CD4-positive, CD25-positive, alpha-beta regulatory T cell (primary cell): Measurements from ENCODE around the gene STRADB. TPM values are rescaled to one million over a fixed set of nuclear protein-coding genes. Genes with fewer than 3 reads are reported as not detected.
"Not testable (repeated sequence)": the region's sequence is repeated elsewhere in the genome, so short reads cannot be mapped to it uniquely, and the experiment has no call there.

Source experiments
- ATAC-seq, 2 donors: fragments of 150-1000 bp; cut with Tn5 transposase; one replicate each; pipeline ENCODE4 v1.10.0; 2021; ENCODE audit warnings: low read depth in 2 of 2, moderate number of reproducible peaks in 2 of 2, moderate library complexity in 1 of 2
- DNase-seq, 3 donors: peaks; one replicate each; pipeline versions ENCODE4 v3.0.0 to v3.0.0-alpha.2; 2012 to 2022; ENCODE audit warnings: mixed read lengths in 1 of 3
- H3K27ac ChIP-seq: one replicate; pipeline ENCODE4 v1.7.0; 2013; ENCODE audit warnings: mild to moderate bottlenecking, low read length; ENCODE audit not compliant: insufficient read depth, poor library complexity, severe bottlenecking
- H3K27me3 ChIP-seq: one replicate; pipeline ENCODE4 v1.7.0; 2013; ENCODE audit warnings: low read length; ENCODE audit not compliant: control insufficient read depth, insufficient read depth
- H3K36me3 ChIP-seq: one replicate; pipeline ENCODE4 v1.7.0; 2013; ENCODE audit warnings: mild to moderate bottlenecking, low read length, moderate library complexity; ENCODE audit not compliant: control insufficient read depth, insufficient read depth
- H3K4me1 ChIP-seq: 2 replicates; pipeline ENCODE4 v1.7.0; 2013; ENCODE audit warnings: mild to moderate bottlenecking, low read length; ENCODE audit not compliant: insufficient read depth, control insufficient read depth, poor library complexity, severe bottlenecking
- H3K4me3 ChIP-seq: one replicate; pipeline ENCODE4 v1.7.0; 2013; ENCODE audit warnings: low read depth, mild to moderate bottlenecking, low read length, moderate library complexity
- H3K9me3 ChIP-seq, 2 experiments: 1 replicate in 1 of 2; 2 replicates in 1 of 2; pipeline ENCODE4 v1.7.0; 2013; ENCODE audit warnings: low read length in 2 of 2, mild to moderate bottlenecking in 1 of 2, moderate library complexity in 1 of 2; ENCODE audit not compliant: control insufficient read depth in 2 of 2
- H3K27ac Mint-ChIP-seq, 3 donors: one replicate each; pipeline ENCODE4 v1.8.0; 2020 to 2022; ENCODE audit warnings: mild to moderate bottlenecking in 3 of 3, mixed read lengths in 3 of 3, moderate library complexity in 2 of 3
- H3K27me3 Mint-ChIP-seq: one replicate; pipeline ENCODE4 v1.8.0; 2022; ENCODE audit warnings: mild to moderate bottlenecking, mixed read lengths
- H3K36me3 Mint-ChIP-seq: one replicate; pipeline ENCODE4 v1.8.0; 2020; ENCODE audit warnings: mixed read lengths
- H3K4me1 Mint-ChIP-seq, 4 donors: one replicate each; pipeline ENCODE4 v1.8.0; 2020 to 2022; ENCODE audit warnings: mixed read lengths in 4 of 4, mild to moderate bottlenecking in 1 of 4
- H3K4me3 Mint-ChIP-seq, 4 donors: one replicate each; pipeline ENCODE4 v1.8.0; 2020 to 2022; ENCODE audit warnings: mild to moderate bottlenecking in 4 of 4, mixed read lengths in 4 of 4, moderate library complexity in 3 of 4
- H3K9me3 Mint-ChIP-seq, 7 donors: one replicate each; pipeline ENCODE4 v1.8.0; 2020 to 2022; ENCODE audit warnings: mixed read lengths in 7 of 7, mild to moderate bottlenecking in 3 of 7, moderate library complexity in 2 of 7
- polyA plus RNA-seq, 4 donors: library from polyadenylated mRNA; unstranded; fragments of 300-500 nt; fragmentation: Illumina TruSeq; gene quantifications; one replicate each; pipeline ENCODE4 v1.2.3, GENCODE V29; 2021
- total RNA-seq: library from RNA; stranded (reverse); gene quantifications from one replicate; pipeline ENCODE4 v1.2.3, GENCODE V29; 2022

STRADB gene
- total and polyA plus RNA-seq, 5 donors from 2014 or later, result 11.0 to 44.2 (median 34.4) TPM

DNA sequence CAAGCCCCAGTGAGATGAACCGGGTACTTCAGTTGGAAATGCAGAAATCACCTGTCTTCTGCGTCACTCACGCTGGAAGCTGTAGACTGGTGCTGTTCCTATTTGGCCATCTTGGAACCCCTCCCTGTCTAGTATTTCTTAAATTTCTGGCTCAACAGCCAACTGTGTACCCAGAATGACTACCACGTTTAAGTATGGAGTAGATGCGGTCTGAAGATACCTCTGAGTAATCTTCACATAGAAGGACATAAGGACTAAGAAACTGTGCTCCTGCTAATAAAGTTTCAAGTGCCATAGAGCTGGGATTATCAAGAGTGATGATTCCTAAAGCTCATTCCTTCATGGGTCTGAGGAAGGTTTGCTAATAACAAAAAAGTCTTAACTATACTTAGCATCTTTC is 20.7 kb upstream of the STRADB start:
- H3K4me1 ChIP-seq, result peaks cover 28% of the 10 kb centered on the region
- no peaks in the 10 kb centered on the region for H3K27me3 ChIP-seq
- H3K27ac ChIP-seq, result no peak overlapping the region
- Mint-ChIP-seq H3K4me3 (no peak overlapping the region), H3K9me3 (peaks cover 0 to 4% (median 0%) of the 10 kb centered on the region in 7 donors), H3K27ac (peak overlapping the region; percentile 56 to 86 (median 86)), H3K36me3 (peaks cover 11% of the 10 kb centered on the region), H3K4me1 (peaks cover 23 to 75% (median 45%) of the 10 kb centered on the region in 4 donors), H3K27me3 (no peaks in the 10 kb centered on the region)
- no peaks in the 10 kb centered on the region for H3K36me3 ChIP-seq
- ATAC-seq, result no peak
- H3K9me3 ChIP-seq, result no peaks in the 10 kb centered on the region
- no peak for DNase-seq
- H3K4me3 ChIP-seq, result no peak overlapping the region

DNA sequence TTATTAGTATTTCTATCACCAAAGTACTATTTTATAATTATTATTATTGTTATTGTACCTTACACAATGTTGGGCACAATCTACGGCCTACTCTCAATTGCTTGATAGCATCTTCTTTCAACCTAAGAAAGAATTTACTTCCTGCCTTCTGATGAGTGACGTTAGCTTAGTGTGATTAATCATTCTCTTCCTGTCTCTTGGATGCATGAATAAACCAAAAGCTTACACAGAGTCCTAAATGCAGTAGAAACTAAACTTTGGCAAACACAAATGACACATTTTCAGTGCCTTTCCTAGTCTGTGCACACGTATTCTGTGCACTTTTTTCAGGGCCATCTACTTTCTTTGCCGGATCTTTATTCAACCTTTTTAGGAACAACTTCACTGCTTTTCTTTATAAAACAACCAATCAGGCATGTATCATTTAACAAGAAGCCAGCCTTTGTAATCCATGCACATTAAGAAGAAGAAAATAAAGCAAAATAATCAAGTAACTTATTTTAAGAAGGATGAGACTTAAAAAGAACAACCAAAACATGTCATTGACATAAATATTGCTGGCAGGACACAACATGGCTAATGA is 19.4 kb upstream of the STRADB start:
- Histone ChIP-seq H3K4me1 (peaks cover 28% of the 10 kb centered on the region), H3K27me3 (no peaks in the 10 kb centered on the region), H3K9me3 (no peaks in the 10 kb centered on the region), H3K36me3 (no peaks in the 10 kb centered on the region), H3K27ac (peak overlapping the region; percentile 71), H3K4me3 (peak overlapping the region; percentile 71)
- Mint-ChIP-seq H3K27me3 (no peaks in the 10 kb centered on the region), H3K9me3 (peaks cover 0 to 4% (median 0%) of the 10 kb centered on the region in 7 donors), H3K4me1 (peaks cover 31 to 73% (median 51%) of the 10 kb centered on the region in 4 donors), H3K4me3 (peak overlapping the region; percentile 63 to 79 (median 72)), H3K27ac (peak overlapping the region; percentile 86 to 94 (median 89)), H3K36me3 (peaks cover 11% of the 10 kb centered on the region)
- ATAC-seq (peak; percentile 95 to 96), DNase-seq (peak in 2 of 3 donors; percentile 45 to 76)

DNA sequence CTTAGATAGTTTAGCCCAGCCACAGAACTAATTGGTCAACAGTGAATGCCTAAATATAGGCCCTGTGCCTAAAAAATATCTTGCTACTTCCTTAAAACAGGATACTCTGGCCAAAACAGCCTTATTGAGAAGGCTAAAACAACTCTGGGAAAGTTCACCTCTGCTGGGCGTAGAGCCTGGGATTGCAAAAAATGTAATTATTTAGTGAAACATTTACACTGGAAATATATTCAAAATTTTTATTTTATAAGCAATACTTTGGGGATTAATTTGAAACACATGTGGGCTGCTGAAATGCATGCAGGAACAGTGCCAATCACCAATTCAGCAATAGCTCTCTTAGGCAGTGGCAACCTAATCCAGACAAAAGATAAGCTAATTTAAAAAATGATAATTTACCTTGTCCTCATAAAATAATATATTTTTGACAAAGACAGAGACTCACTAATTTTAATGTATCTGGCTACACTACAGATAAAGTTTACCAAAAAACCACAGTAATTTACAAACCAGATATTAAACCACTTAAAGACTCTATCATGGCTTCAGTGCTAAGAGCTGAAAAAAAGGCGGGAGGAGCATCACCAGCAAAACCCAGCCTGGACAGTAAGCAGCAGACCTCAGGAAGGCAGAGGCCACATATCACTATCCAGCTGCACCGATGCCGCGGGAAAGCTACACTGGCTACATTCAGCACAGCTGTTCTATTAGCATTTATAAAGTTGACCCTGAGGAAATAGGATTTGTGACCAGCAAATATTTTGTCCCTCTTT is 18.7 kb upstream of the STRADB start:
- Mint-ChIP-seq H3K4me1 (peaks cover 37 to 79% (median 56%) of the 10 kb centered on the region in 4 donors), H3K27ac (peak overlapping the region; percentile 86 to 94 (median 89)), H3K9me3 (peaks cover 0 to 4% (median 0%) of the 10 kb centered on the region in 7 donors), H3K27me3 (no peaks in the 10 kb centered on the region), H3K36me3 (peaks cover 11% of the 10 kb centered on the region), H3K4me3 (peak overlapping the region; percentile 24 to 77 (median 44))
- ATAC-seq, result no peak
- DNase-seq, result no peak
- Histone ChIP-seq H3K4me1 (peaks cover 28% of the 10 kb centered on the region), H3K27me3 (no peaks in the 10 kb centered on the region), H3K4me3 (peak overlapping the region; percentile 71), H3K36me3 (peaks cover 2% of the 10 kb centered on the region), H3K27ac (peak overlapping the region; percentile 71), H3K9me3 (no peaks in the 10 kb centered on the region)

DNA sequence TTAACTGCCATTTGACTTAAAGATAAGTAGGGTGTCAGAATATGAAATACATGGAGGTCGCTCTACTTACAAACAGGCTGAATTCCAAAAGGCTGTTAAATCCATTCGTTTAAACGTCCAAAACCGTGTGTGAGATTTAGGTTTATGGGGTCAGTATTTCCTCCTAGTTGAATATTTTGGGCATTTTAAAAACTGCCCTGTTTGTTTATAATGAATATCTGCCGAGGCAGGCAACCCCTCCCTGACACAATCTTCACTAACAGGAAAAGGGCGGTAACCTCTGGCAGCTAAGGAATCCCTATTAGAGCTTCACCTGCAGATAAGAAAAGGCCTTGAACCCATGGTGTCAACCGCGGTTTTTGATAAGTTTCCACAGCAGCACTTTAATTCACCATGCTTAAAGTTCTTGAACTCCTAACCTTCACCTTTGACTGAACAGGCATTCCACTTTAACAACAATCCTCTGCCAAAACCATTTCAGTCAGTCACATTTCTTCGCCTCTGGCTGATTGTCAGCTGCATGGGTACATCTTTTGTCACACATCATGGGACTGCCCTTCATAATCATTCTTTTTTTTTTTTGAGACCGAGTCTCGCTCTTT is 18.0 kb upstream of the STRADB start:
- peak overlapping the region; percentile 71 for H3K4me3 ChIP-seq
- Mint-ChIP-seq H3K9me3 (peaks cover 0 to 4% (median 0%) of the 10 kb centered on the region in 7 donors), H3K4me1 (peaks cover 44 to 82% (median 60%) of the 10 kb centered on the region in 4 donors), H3K36me3 (peaks cover 14% of the 10 kb centered on the region), H3K4me3 (peak overlapping the region in 3 of 4 donors; percentile 26 to 77 (median 41)), H3K27me3 (no peaks in the 10 kb centered on the region), H3K27ac (peak overlapping the region; percentile 86 to 89 (median 87))
- H3K27me3 ChIP-seq, result no peaks in the 10 kb centered on the region
- peak overlapping the region; percentile 49 for H3K27ac ChIP-seq
- DNase-seq (peak in 1 of 3 donors; percentile 41), ATAC-seq (no peak)
- H3K4me1 ChIP-seq, result peaks cover 28% of the 10 kb centered on the region
- H3K9me3 ChIP-seq, result no peaks in the 10 kb centered on the region
- peaks cover 2% of the 10 kb centered on the region for H3K36me3 ChIP-seq

DNA sequence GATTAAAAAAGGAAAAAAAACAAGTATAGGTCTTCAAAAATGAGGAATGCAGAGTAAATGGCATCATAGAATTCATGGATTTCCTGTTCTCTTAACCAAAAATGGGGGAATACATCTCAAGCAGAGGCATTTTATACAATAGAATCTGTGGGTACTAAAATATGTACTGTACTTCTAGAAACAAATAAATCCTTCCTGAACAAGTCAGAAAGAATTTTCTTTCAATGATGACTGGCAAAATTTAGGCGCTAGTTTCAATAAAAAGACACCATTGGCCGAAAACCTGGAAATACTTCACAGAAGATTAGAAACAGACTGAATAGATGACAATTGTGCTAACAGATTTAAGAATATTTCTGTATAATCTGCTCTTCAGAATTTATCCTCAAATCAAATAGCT is 15.4 kb upstream of the STRADB start:
- Mint-ChIP-seq H3K27ac (peak overlapping the region; percentile 7 to 83 (median 70)), H3K27me3 (no peaks in the 10 kb centered on the region), H3K36me3 (peaks cover 23% of the 10 kb centered on the region), H3K4me3 (no peak overlapping the region), H3K4me1 (peaks cover 63 to 89% (median 74%) of the 10 kb centered on the region in 4 donors), H3K9me3 (peaks cover 0 to 3% (median 0%) of the 10 kb centered on the region in 7 donors)
- no peak for ATAC-seq
- H3K27me3 ChIP-seq, result no peaks in the 10 kb centered on the region
- H3K4me3 ChIP-seq, result no peak overlapping the region
- H3K36me3 ChIP-seq, result peaks cover 3% of the 10 kb centered on the region
- H3K27ac ChIP-seq, result no peak overlapping the region
- no peaks in the 10 kb centered on the region for H3K9me3 ChIP-seq
- no peak for DNase-seq
- peaks cover 27% of the 10 kb centered on the region for H3K4me1 ChIP-seq

DNA sequence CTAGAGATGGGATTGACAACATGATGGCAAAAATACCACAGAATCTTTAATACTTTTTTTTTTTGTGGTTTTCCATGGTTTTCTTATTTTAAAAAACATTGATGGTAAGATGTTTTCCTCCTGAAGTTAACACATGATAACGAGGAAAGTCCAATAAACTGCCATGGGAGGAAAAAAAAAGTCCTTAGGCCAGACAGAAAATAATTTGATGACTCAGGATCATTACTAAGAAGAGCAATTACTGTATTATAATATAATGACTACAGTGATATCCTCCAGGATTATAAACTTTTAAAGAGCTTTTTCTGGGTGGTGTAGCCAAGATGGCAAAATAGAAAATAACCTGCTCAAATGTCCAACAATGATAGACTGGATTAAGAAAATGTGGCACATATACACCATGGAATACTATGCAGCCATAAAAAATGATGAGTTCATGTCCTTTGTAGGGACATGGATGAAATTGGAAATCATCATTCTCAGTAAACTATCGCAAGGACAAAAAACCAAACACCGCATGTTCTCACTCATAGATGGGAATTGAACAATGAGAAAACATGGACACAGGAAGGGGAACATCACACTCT is 12.1 kb upstream of the STRADB start:
- H3K9me3 Mint-ChIP-seq, H3K9me3 ChIP-seq, H3K4me3 ChIP-seq, H3K4me3 Mint-ChIP-seq, H3K27me3 Mint-ChIP-seq, ATAC-seq, H3K36me3 ChIP-seq, DNase-seq, H3K27ac ChIP-seq, H3K27me3 ChIP-seq, H3K4me1 ChIP-seq: not testable (repeated sequence)
- H3K27ac Mint-ChIP-seq, result peak overlapping the region in 2 of 3 donors; percentile 42 to 55
- peaks cover 18% of the 10 kb centered on the region for H3K36me3 Mint-ChIP-seq
- peaks cover 43 to 64% (median 54%) of the 10 kb centered on the region in 4 donors for H3K4me1 Mint-ChIP-seq

DNA sequence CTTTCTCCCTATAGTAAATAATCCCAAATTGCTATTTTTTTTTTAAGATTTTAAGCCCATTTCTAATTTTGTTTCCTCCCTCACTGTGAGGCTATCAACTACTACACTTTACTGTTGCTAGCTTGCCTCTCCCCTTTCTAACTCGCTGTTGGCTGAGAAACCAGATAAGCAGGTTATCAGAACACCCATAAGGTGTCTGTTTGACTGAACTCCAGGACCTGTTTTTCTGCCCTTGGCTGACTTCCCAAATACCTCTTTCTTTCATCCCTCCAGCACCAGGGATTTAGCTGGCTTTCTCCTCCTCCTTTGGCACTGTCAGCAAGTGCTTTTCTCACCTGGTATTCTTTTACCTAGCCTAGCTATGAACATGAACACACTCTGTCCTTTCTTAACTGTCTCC is 11.4 kb upstream of the STRADB start:
- Histone ChIP-seq H3K4me3 (no peak overlapping the region), H3K36me3 (peaks cover 4% of the 10 kb centered on the region), H3K4me1 (no peaks in the 10 kb centered on the region), H3K9me3 (no peaks in the 10 kb centered on the region), H3K27ac (no peak overlapping the region), H3K27me3 (no peaks in the 10 kb centered on the region)
- Mint-ChIP-seq H3K4me3 (no peak overlapping the region), H3K36me3 (peaks cover 18% of the 10 kb centered on the region), H3K4me1 (peaks cover 42 to 60% (median 52%) of the 10 kb centered on the region in 4 donors), H3K27me3 (no peaks in the 10 kb centered on the region), H3K9me3 (peaks cover 0 to 3% (median 0%) of the 10 kb centered on the region in 7 donors), H3K27ac (peak overlapping the region in 1 of 3 donors; percentile 62)
- ATAC-seq (no peak), DNase-seq (no peak)
